Left colon (tissue), 2 donors: ENCODE results near the gene PNMA8A. TPM values are rescaled to one million over a fixed set of nuclear protein-coding genes. Genes with fewer than 3 reads are reported as not detected.

Experiments used
- ATAC-seq: fragments of 200-7000 bp; cut with Tn5 transposase; one replicate; pipeline ENCODE4 v1.9.1; 2020; ENCODE audit warnings: mild to moderate bottlenecking, moderate library complexity
- DNase-seq, 2 donors: peaks; one replicate each; pipeline ENCODE4 v3.0.0-alpha.2; 2020
- intact Hi-C, 2 donors: fragments of 100-400 bp; cut with DNase I in 1 of 2; cut with micrococcal nuclease in 1 of 2; formaldehyde crosslinking; loops; one replicate each; pipeline versions ENCODE4 v1.11.2 to v1.14.0; 2022; cut with DNase I, micrococcal nuclease
- total RNA-seq, 2 donors: library from RNA; stranded (reverse); fragmentation: NEBNext Ultra II Directional; extraction: Animal tissue kit (Norgen Biotek cat#: 25700); gene quantifications; one replicate each; pipeline ENCODE4 v1.2.1, GENCODE V29; 2021
- donor health status: DM: no; HTN: no; CAD: no.
- donor health status: DM: yes; HTN: yes; CAD: no.

PNMA8A gene
- total RNA-seq, 2 donors from 2014 or later, result 0.24 to 1.1 TPM

GRCh38 chr19:46494146-46494940, 23.0 kb upstream of the PNMA8A start:
- intact Hi-C loops, result no loop called here
- no peak for ATAC-seq
- DNase-seq, result no peak

GRCh38 chr19:46493236-46494145, 22.1 kb upstream of the PNMA8A start:
- DNase-seq (no peak), ATAC-seq (peak; percentile 38)
- intact Hi-C loops, result no loop called here

GRCh38 chr19:46492841-46493235, 21.5 kb upstream of the PNMA8A start:
- intact Hi-C loops, result no loop called here
- ATAC-seq, result no peak
- DNase-seq, result no peak

- ATAC-seq, result no peak
- intact Hi-C loops, result no loop called here
- no peak for DNase-seq
These were observed 20.8 kb upstream of the PNMA8A start for GRCh38 chr19:46491975-46492682.

- no peak for DNase-seq
- intact Hi-C loops, result no loop called here
- no peak for ATAC-seq
These were observed 19.4 kb upstream of the PNMA8A start for GRCh38 chr19:46490774-46491173.

- intact Hi-C loops, result loop anchor here (5.0 kb wide), 2 partner anchors 87 to 207 kb away; no protein-coding TSS in a partner anchor
- DNase-seq, result no peak
- peak; percentile 50 for ATAC-seq
These were observed 18.3 kb upstream of the PNMA8A start for GRCh38 chr19:46489445-46490272.

GRCh38 chr19:46488551-46488950, 17.2 kb upstream of the PNMA8A start:
- no peak for DNase-seq
- ATAC-seq, result no peak
- intact Hi-C loops, result loop anchor here (5.0 kb wide), 2 partner anchors 86 to 206 kb away; no protein-coding TSS in a partner anchor

GRCh38 chr19:46487802-46488445, 16.6 kb upstream of the PNMA8A start:
- intact Hi-C loops, result loop anchor here (5.0 kb wide), 2 partner anchors 86 to 206 kb away; no protein-coding TSS in a partner anchor
- ATAC-seq, result peak; percentile 83
- peak in 1 of 2 donors; percentile 75 for DNase-seq

GRCh38 chr19:46487178-46487801, 15.9 kb upstream of the PNMA8A start:
- no peak for DNase-seq
- ATAC-seq, result no peak
- intact Hi-C loops, result loop anchor here (5.0 kb wide), 2 partner anchors 85 to 205 kb away; no protein-coding TSS in a partner anchor

- intact Hi-C loops, result loop anchor here (5.0 kb wide), 2 partner anchors 84 to 204 kb away; no protein-coding TSS in a partner anchor
- ATAC-seq, result no peak
These were observed 15.0 kb upstream of the PNMA8A start for GRCh38 chr19:46486358-46486757.

GRCh38 chr19:46484656-46485055, 13.3 kb upstream of the PNMA8A start:
- ATAC-seq (no peak), DNase-seq (no peak)
- intact Hi-C loops, result loop anchor here (2.0 to 5.0 kb wide), 3 partner anchors 82 to 202 kb away; no protein-coding TSS in a partner anchor

More at GRCh38 chr19:46486358-46486757, 15.0 kb upstream of the PNMA8A start:
- DNase-seq, result no peak

GRCh38 chr19:46482631-46483030, 11.3 kb upstream of the PNMA8A start:
- intact Hi-C loops, result no loop called here
- no peak for DNase-seq
- no peak for ATAC-seq

GRCh38 chr19:46481947-46482346, 10.6 kb upstream of the PNMA8A start:
- DNase-seq, result no peak
- no peak for ATAC-seq
- intact Hi-C loops, result no loop called here

- DNase-seq (no peak), ATAC-seq (no peak)
- intact Hi-C loops, result no loop called here
These were observed 10.0 kb upstream of the PNMA8A start for GRCh38 chr19:46481223-46481848.

GRCh38 chr19:46480415-46480814, 9.1 kb upstream of the PNMA8A start:
- intact Hi-C loops, result no loop called here
- ATAC-seq (no peak), DNase-seq (no peak)

GRCh38 chr19:46478356-46478986, 7.1 kb upstream of the PNMA8A start:
- ATAC-seq (no peak), DNase-seq (no peak)
- intact Hi-C loops, result no loop called here
